Thyroid gland (tissue), 4 donors: Measurements from ENCODE around the gene FAM227A. TPM values are rescaled to one million over a fixed set of nuclear protein-coding genes. Genes with fewer than 3 reads are reported as not detected.
"Not testable (repeated sequence)": the region's sequence is repeated elsewhere in the genome, so short reads cannot be mapped to it uniquely, and the experiment has no call there.

Experiments
- DNase-seq, 2 donors: peaks; one replicate each; pipeline ENCODE4 v3.0.0-alpha.2; 2019
- H3K27ac ChIP-seq, 3 donors: fragments of 200-600 bp; sonication (generic); 1 replicate in 2 of 3; 2 replicates in 1 of 3; pipeline ENCODE4 v1.5.1; 2016 to 2019; ENCODE audit warnings: mild to moderate bottlenecking in 1 of 3, moderate library complexity in 1 of 3
- H3K27me3 ChIP-seq: fragments of 200-600 bp; sonication (generic); one replicate; pipeline ENCODE4 v1.5.1; 2019
- H3K36me3 ChIP-seq, 2 donors: fragments of 200-600 bp; sonication (generic); one replicate each; pipeline ENCODE4 v1.5.1; 2016 to 2019
- H3K4me1 ChIP-seq, 2 donors: fragments of 200-600 bp; sonication (generic); one replicate each; pipeline ENCODE4 v1.5.1; 2017 to 2019
- H3K4me3 ChIP-seq, 3 donors: fragments of 200-600 bp; sonication (generic); replicated peaks in 1 of 3; 1 replicate in 2 of 3; 2 replicates in 1 of 3; pipeline ENCODE4 v1.5.1; 2016; ENCODE audit warnings: mild to moderate bottlenecking in 1 of 3
- H3K9me3 ChIP-seq: fragments of 200-600 bp; sonication (generic); one replicate; pipeline ENCODE4 v1.5.1; 2017
- POLR2A ChIP-seq, 2 donors: fragments of 450-650 bp; IDR thresholded peaks; one replicate each; pipeline ENCODE4 v1.6.1; 2017; ENCODE audit warnings: antibody characterized with exemption in 2 of 2, mild to moderate bottlenecking in 2 of 2, moderate library complexity in 1 of 2
- WGBS, 2 donors: methylation state at CpG; one replicate each; pipeline ENCODE4 v1.1.5; 2017; 5-methylcytosine and 5-hydroxymethylcytosine counted together
- intact Hi-C: fragments of 100-400 bp; cut with DNase I; formaldehyde crosslinking; loops from one replicate; pipeline ENCODE4 v1.15.1; 2023
- total RNA-seq, 4 donors: library from RNA; depleted of rRNA; stranded (reverse); fragments of >200 nt; gene quantifications; one replicate each; pipeline ENCODE4 v1.2.3, GENCODE V29; 2016
- TF ChIP-seq, protein P1 (sequence below), 6 experiments: fragments of 200-600 bp in 3 of 6; fragments of 450-650 bp in 3 of 6; sonication (generic) in 3 of 6; IDR thresholded peaks; one replicate each; pipeline ENCODE4 v1.5.1; 2016 to 2019; ENCODE audit warnings: antibody characterized with exemption in 6 of 6, mild to moderate bottlenecking in 2 of 6, inconsistent platforms in 1 of 6, moderate library complexity in 1 of 6

The FAM227A gene
- total RNA-seq, 4 donors from 2014 or later: 8.4 to 12.6 (median 10.4) TPM

DNA sequence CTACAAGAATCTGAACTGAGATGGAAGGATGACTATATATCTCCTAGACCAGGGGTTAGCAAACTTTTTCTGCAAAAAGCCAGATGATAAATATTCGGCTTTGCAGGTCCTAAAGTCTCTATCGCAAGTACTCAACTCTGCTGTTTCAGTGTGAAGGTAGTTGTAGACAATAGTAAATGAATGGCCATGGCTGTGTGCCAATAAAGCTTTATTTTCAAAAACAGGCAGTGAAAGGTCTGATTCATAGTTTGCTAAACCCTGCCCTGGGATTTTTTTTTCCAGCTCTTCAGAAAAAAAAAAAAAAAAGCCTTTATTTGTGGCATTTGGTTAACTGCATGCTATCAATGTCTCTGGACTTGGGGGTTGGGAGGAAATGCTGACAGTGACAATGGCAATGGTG, 37.5 kb downstream of the FAM227A start:
- Histone ChIP-seq H3K27ac (no peak overlapping the region), H3K4me3 (no peak overlapping the region), H3K9me3 (no peaks in the 10 kb centered on the region), H3K4me1 (no peaks in the 10 kb centered on the region), H3K36me3 (no peaks in the 10 kb centered on the region), H3K27me3 (no peaks in the 10 kb centered on the region)
- WGBS, 2 donors: 94 to 96% methylated on average over 2 of the region's 2 CpGs
- TF ChIP-seq, protein P1, sequence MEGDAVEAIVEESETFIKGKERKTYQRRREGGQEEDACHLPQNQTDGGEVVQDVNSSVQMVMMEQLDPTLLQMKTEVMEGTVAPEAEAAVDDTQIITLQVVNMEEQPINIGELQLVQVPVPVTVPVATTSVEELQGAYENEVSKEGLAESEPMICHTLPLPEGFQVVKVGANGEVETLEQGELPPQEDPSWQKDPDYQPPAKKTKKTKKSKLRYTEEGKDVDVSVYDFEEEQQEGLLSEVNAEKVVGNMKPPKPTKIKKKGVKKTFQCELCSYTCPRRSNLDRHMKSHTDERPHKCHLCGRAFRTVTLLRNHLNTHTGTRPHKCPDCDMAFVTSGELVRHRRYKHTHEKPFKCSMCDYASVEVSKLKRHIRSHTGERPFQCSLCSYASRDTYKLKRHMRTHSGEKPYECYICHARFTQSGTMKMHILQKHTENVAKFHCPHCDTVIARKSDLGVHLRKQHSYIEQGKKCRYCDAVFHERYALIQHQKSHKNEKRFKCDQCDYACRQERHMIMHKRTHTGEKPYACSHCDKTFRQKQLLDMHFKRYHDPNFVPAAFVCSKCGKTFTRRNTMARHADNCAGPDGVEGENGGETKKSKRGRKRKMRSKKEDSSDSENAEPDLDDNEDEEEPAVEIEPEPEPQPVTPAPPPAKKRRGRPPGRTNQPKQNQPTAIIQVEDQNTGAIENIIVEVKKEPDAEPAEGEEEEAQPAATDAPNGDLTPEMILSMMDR (IDR thresholded peaks at IDR 0.05): no peak
- no peak for TF ChIP-seq POLR2A (IDR thresholded peaks at IDR 0.05)
- intact Hi-C loops: no loop called here
- DNase-seq: no peak

DNA sequence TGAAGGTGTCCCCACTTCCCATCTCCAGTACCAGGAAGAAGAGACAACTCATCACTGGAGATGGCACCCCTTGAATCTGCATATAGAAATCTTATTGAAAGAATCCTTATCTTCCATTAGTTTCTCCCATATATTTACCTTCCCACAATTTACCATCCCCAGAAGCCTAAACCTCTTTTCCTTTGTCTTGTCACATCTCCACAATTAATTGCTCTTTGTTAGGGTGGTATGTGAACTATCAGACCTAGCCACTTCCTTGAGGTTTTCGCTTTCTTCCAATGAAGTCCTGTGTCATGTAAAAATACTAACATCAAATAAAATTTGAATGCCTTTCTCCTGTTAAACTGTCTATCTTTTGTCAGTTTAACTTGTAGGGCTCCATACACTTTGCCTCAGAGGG, 37.9 kb downstream of the FAM227A start:
- no peak for DNase-seq
- Histone ChIP-seq H3K36me3 (no peaks in the 10 kb centered on the region), H3K4me1 (no peaks in the 10 kb centered on the region), H3K4me3 (no peak overlapping the region), H3K27me3 (no peaks in the 10 kb centered on the region), H3K9me3 (no peaks in the 10 kb centered on the region), H3K27ac (no peak overlapping the region)
- TF ChIP-seq, protein P1 (IDR thresholded peaks at IDR 0.05): no peak
- TF ChIP-seq POLR2A (IDR thresholded peaks at IDR 0.05): no peak
- intact Hi-C loops: no loop called here
- 97 to 100% methylated on average over 1 of the region's 1 CpG for WGBS, 2 donors

DNA sequence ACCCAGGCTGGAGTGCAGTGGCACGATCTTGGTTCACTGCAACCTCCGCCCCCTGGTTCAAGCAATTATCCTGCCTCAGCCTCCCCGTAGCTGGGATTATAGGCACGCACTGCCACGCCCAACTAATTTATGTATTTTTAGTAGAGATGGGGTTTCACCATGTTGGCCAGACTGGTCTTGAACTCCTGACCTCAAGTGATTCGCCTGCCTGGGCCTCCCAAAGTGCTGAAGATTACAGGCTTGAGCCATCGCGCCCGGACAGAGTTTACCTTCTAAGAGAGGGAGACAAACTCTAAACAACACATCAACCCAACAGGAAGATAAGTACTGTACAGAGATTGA, 41.2 kb downstream of the FAM227A start:
- H3K27ac ChIP-seq, DNase-seq, H3K4me3 ChIP-seq, H3K9me3 ChIP-seq, H3K4me1 ChIP-seq, intact Hi-C loops, H3K27me3 ChIP-seq, H3K36me3 ChIP-seq: not testable (repeated sequence)
- 95 to 97% methylated on average over 9 of the region's 9 CpGs for WGBS, 2 donors

DNA sequence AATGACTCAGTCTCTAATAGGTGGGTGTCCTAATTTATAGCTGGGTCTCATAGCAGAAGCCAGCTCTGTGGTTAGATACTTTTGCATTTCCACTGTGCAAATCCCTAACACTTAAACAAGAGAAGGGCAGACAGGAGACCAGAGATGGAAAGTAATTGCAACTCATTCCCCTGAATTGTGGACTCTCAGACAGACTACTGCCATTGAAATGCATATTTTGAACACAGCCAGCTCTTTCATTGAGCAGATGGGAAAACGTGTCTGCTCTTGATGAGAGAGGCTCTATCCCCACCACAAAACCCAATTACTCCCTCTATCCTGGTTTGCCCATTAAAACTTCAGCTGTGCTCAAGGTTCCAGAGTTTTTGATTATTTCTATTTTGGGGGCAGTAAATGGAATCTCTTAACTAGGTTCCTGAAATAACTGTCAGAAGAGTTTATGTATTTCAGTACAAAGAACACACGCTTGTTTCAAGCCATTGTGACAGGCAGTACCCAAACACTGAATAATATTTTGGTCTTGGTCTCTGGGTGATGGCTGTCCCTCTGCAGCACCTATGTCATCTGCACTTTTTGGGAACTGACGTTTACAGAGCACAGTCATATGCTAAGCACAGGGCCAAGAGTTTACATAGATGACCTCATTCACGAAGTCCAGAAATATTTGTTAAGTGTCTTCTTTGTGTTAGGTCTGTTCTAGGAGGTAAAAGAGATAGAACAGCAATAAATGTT, 41.7 kb downstream of the FAM227A start:
- Histone ChIP-seq H3K4me1 (no peaks in the 10 kb centered on the region), H3K9me3 (no peaks in the 10 kb centered on the region), H3K27ac (no peak overlapping the region), H3K36me3 (no peaks in the 10 kb centered on the region), H3K27me3 (no peaks in the 10 kb centered on the region), H3K4me3 (no peak overlapping the region)
- intact Hi-C loops: no loop called here
- 83 to 85% methylated on average over 4 of the region's 4 CpGs for WGBS, 2 donors
- no peak for DNase-seq
- TF ChIP-seq, protein P1 (IDR thresholded peaks at IDR 0.05): no peak
- no peak for TF ChIP-seq POLR2A (IDR thresholded peaks at IDR 0.05)

DNA sequence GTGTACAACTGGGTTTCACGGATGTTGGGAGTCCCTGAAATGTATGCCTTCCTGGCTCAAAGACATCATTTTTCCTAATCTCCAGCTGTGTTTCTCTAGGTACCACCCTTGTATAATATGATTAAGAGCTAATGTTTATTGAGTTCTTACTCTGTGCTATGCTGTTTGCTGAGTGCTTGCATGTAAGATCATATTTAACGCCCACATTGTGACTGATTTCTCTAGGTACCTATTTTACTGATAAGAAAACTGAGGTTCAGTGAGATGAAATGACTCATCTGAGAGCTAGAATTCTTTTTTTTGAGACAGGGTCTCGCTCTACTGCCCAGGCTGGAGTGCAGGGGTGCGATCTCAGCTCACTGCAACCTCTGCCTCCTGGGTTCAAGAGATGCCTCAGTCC, 42.6 kb downstream of the FAM227A start:
- Histone ChIP-seq H3K9me3 (no peaks in the 10 kb centered on the region), H3K27me3 (no peaks in the 10 kb centered on the region), H3K27ac (no peak overlapping the region), H3K36me3 (no peaks in the 10 kb centered on the region), H3K4me1 (no peaks in the 10 kb centered on the region), H3K4me3 (no peak overlapping the region)
- TF ChIP-seq, protein P1 (IDR thresholded peaks at IDR 0.05): no peak
- no peak for TF ChIP-seq POLR2A (IDR thresholded peaks at IDR 0.05)
- intact Hi-C loops: no loop called here
- no peak for DNase-seq
- 88 to 96% methylated on average over 4 of the region's 4 CpGs for WGBS, 2 donors
